ENCODE results near the gene RNF220.
"Not testable (repeated sequence)": the region's sequence is repeated elsewhere in the genome, so short reads cannot be mapped to it uniquely, and the experiment has no call there.

RNF220 gene

DNA sequence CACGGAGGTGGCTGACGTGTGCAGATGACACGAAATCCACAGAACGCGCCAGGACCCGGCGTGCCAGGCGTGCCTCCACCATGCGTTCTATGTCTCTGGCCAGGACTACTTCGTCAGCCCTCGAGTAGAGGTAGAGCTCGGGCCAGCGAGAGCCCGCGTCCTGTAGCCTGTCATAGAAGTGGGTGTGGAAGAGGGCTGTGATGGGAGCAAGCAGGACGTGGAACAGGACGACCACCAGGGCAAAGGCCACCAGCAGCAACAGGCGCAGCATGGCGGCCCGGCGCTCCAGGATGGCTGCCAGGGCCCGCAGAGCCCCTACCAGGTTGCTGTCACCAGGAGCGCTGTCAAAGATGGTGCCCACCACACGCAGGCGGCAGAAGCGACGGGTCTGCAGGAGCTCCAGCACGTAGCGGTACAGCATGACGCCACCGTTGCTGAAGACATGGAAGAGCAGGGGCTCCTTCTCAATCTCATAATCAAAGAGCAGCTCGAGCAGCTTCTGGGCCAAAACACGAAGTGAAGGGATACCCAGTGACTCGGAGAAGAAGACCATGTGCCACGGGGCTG is 249.6 kb downstream of the RNF220 start:
- Histone ChIP-seq H3K9me3 (ENCODE audit: control insufficient read depth, insufficient read depth, low read length) (no peaks in the 10 kb centered on the region), H3K9ac (ENCODE audit: low read depth, low read length) (no peak overlapping the region), H3K4me3 (ENCODE audit: low read depth, low read length) (no peak overlapping the region), H3K27me3 (ENCODE audit: control insufficient read depth, insufficient read depth, low read length) (no peaks in the 10 kb centered on the region), H3K4me1 (ENCODE audit: control insufficient read depth, insufficient read depth, low read length) (no peaks in the 10 kb centered on the region), H3K36me3 (ENCODE audit: control insufficient read depth, insufficient read depth, low read length) (peaks cover 14% of the 10 kb centered on the region)

- Histone ChIP-seq H3K9me3 (ENCODE audit: control insufficient read depth, insufficient read depth, low read length) (no peaks in the 10 kb centered on the region), H3K9ac (ENCODE audit: low read depth, low read length) (no peak overlapping the region), H3K4me1 (ENCODE audit: control insufficient read depth, insufficient read depth, low read length) (no peaks in the 10 kb centered on the region), H3K36me3 (ENCODE audit: control insufficient read depth, insufficient read depth, low read length) (peaks cover 8% of the 10 kb centered on the region), H3K27me3 (ENCODE audit: control insufficient read depth, insufficient read depth, low read length) (no peaks in the 10 kb centered on the region), H3K4me3 (ENCODE audit: low read depth, low read length) (no peak overlapping the region)
These were observed 250.6 kb downstream of the RNF220 start for GRCh38 chr1:44655609-44656008.

DNA sequence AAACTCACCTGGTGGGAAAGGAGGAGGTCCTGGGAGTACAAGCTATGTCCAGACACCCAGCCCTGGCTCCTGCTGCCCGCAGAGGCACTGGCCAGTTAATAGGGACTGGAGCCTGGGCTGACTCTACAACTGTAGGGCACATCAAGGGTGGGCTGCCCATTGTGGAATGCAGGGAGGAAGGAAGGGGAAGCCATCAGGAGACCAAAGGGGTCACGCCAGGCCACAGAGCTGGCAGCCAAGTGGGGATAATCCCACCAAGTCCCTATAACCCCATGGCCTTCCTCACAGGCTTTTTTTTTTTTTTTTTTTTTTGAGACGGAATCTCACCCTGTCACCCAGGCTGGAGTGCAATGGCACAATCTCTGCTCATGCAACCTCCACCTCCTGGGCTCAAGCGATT is 254.5 kb downstream of the RNF220 start:
- H3K9ac ChIP-seq (ENCODE audit: low read depth, low read length), result no peak overlapping the region
- H3K4me1 ChIP-seq (ENCODE audit: control insufficient read depth, insufficient read depth, low read length), result no peaks in the 10 kb centered on the region
- peaks cover 2% of the 10 kb centered on the region for H3K36me3 ChIP-seq (ENCODE audit: control insufficient read depth, insufficient read depth, low read length)
- H3K9me3 ChIP-seq (ENCODE audit: control insufficient read depth, insufficient read depth, low read length), result no peaks in the 10 kb centered on the region
- H3K27me3 ChIP-seq (ENCODE audit: control insufficient read depth, insufficient read depth, low read length), result no peaks in the 10 kb centered on the region
- H3K4me3 ChIP-seq (ENCODE audit: low read depth, low read length), result no peak overlapping the region

DNA sequence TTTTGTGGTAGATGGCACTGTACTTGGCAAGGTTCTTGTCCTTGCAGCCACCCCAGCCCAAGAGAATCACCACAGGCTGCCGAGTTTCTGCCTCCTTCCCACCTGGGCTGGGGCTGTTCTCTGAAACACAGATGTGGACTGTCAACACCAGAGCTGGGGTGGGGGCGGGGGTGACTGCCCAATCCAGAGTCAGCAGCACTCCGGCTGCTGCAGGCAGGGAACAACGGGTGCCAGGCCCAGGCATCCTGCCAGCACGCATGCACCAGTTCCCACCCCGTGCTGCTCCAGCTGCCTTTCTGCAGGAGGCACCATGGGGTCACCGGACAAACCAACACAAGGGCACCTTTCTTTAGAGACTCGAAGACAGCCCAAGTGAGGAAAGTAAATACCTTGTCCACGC is 255.1 kb downstream of the RNF220 start:
- Histone ChIP-seq H3K9me3 (ENCODE audit: control insufficient read depth, insufficient read depth, low read length) (no peaks in the 10 kb centered on the region), H3K36me3 (ENCODE audit: control insufficient read depth, insufficient read depth, low read length) (no peaks in the 10 kb centered on the region), H3K4me1 (ENCODE audit: control insufficient read depth, insufficient read depth, low read length) (no peaks in the 10 kb centered on the region), H3K27me3 (ENCODE audit: control insufficient read depth, insufficient read depth, low read length) (no peaks in the 10 kb centered on the region), H3K9ac (ENCODE audit: low read depth, low read length) (no peak overlapping the region), H3K4me3 (ENCODE audit: low read depth, low read length) (no peak overlapping the region)

DNA sequence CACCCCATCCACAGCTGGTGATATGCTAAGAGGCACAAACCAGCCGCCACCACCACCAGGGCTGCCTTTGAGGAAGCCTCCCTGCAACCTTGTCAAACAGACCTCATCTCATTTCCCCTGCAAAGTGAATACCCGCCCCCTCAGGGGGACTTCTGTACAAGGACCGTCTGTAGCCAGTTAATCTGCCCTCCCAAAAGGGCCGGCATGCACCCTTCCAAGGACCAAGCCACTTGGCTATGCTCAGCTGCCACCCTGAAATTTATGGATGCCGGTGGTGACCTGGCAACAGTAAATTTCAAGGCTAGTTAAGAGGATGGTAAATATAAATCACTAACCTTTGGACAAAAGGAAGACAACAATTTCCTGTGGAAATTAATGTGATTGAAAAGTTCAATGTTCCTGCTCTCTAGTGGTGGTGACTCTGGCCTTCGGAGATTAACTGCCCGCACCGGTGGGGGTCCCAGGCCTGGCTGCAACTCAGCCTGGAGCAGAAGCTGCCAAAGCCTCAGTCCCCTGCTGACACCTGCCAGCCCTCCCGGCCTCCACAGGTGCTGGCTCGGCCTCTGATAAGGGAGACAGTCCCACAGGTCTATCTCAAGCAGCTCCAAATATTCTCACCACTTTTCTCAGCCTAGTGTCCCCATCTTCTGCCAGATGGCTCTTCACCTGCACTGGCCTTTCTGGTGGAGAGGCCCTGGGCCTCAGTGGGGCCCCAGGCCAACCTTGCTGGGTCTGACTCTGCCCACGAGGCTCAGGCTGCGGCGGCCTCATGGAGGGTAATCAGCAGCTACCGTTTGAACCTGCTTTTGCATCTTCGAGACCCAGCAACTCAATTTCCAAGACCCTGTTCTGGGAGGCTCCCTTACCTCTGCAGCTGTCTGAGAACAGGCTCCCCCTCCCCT is 257.0 kb downstream of the RNF220 start:
- Histone ChIP-seq H3K27me3 (ENCODE audit: control insufficient read depth, insufficient read depth, low read length) (no peaks in the 10 kb centered on the region), H3K9me3 (ENCODE audit: control insufficient read depth, insufficient read depth, low read length) (no peaks in the 10 kb centered on the region), H3K4me3 (ENCODE audit: low read depth, low read length) (no peak overlapping the region), H3K36me3 (ENCODE audit: control insufficient read depth, insufficient read depth, low read length) (no peaks in the 10 kb centered on the region), H3K4me1 (ENCODE audit: control insufficient read depth, insufficient read depth, low read length) (no peaks in the 10 kb centered on the region), H3K9ac (ENCODE audit: low read depth, low read length) (no peak overlapping the region)

GRCh38 chr1:44662683-44663030 is 257.6 kb downstream of the RNF220 start:
- H3K9me3 ChIP-seq (ENCODE audit: control insufficient read depth, insufficient read depth, low read length), result no peaks in the 10 kb centered on the region

GRCh38 chr1:44663417-44663816 is 258.4 kb downstream of the RNF220 start:
- Histone ChIP-seq H3K4me3 (ENCODE audit: low read depth, low read length) (no peak overlapping the region), H3K36me3 (ENCODE audit: control insufficient read depth, insufficient read depth, low read length) (no peaks in the 10 kb centered on the region), H3K4me1 (ENCODE audit: control insufficient read depth, insufficient read depth, low read length) (no peaks in the 10 kb centered on the region), H3K9me3 (ENCODE audit: control insufficient read depth, insufficient read depth, low read length) (no peaks in the 10 kb centered on the region), H3K9ac (ENCODE audit: low read depth, low read length) (no peak overlapping the region), H3K27me3 (ENCODE audit: control insufficient read depth, insufficient read depth, low read length) (no peaks in the 10 kb centered on the region)

More at GRCh38 chr1:44662683-44663030, 257.6 kb downstream of the RNF220 start:
- Histone ChIP-seq H3K27me3 (ENCODE audit: control insufficient read depth, insufficient read depth, low read length) (no peaks in the 10 kb centered on the region), H3K9ac (ENCODE audit: low read depth, low read length) (no peak overlapping the region), H3K4me1 (ENCODE audit: control insufficient read depth, insufficient read depth, low read length) (no peaks in the 10 kb centered on the region), H3K36me3 (ENCODE audit: control insufficient read depth, insufficient read depth, low read length) (no peaks in the 10 kb centered on the region), H3K4me3 (ENCODE audit: low read depth, low read length) (no peak overlapping the region)

DNA sequence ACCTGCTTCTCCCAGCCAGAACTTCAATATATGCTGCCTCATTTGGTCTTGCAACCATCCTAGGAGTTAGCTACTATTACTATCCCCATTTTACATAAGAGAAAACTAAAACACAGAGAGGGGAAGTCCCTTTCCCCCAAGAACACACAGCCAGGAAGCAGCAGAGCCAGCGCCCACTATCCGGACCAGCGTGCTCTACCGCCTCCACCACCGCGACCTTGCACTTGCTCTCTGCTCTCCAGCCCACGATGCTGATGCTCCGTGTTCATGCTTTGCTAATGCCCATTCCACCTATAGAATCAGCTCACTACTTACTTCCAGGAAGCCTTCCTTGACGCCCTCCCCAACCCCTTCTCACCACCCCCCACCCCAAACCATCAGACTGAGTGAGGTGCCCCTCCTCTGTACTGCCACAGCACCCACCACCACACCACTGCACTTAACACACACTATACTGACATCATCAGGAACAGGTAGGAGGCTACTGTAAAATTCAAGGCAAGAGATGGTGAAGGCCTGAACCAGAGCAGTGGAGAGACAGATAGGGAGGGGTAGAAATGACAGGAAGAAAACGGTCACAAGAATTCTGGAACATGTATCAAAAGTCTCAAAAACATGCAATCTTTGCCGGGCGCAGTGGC is 259.8 kb downstream of the RNF220 start:
- H3K4me3 ChIP-seq (ENCODE audit: low read depth, low read length), result no peak overlapping the region
- H3K9ac ChIP-seq (ENCODE audit: low read depth, low read length), result no peak overlapping the region
- H3K9me3 ChIP-seq (ENCODE audit: control insufficient read depth, insufficient read depth, low read length), result no peaks in the 10 kb centered on the region
- no peaks in the 10 kb centered on the region for H3K36me3 ChIP-seq (ENCODE audit: control insufficient read depth, insufficient read depth, low read length)
- H3K27me3 ChIP-seq (ENCODE audit: control insufficient read depth, insufficient read depth, low read length), result no peaks in the 10 kb centered on the region
- H3K4me1 ChIP-seq (ENCODE audit: control insufficient read depth, insufficient read depth, low read length), result no peaks in the 10 kb centered on the region

DNA sequence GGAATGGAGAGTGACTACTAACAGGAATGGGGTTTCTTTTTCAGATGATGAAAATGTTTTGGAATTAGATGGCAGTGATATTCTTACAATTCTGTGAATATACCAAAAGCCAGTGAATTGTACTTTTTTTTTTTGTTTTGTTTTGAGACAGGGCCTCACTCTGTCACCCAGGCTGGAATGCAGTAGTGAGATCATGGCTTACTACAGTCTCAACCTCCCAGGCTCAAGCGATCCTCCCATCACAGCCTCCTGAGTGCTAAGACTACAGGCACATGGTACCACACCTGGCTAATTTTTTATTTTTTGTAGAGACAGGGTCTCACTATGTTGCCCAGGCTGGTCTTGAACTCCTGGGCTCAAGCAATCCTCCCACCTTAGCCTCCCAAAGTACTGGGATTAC is 261.7 kb downstream of the RNF220 start:
- H3K36me3 ChIP-seq (ENCODE audit: control insufficient read depth, insufficient read depth, low read length); H3K9ac ChIP-seq (ENCODE audit: low read depth, low read length); H3K4me1 ChIP-seq (ENCODE audit: control insufficient read depth, insufficient read depth, low read length); H3K4me3 ChIP-seq (ENCODE audit: low read depth, low read length); H3K9me3 ChIP-seq (ENCODE audit: control insufficient read depth, insufficient read depth, low read length); H3K27me3 ChIP-seq (ENCODE audit: control insufficient read depth, insufficient read depth, low read length): not testable (repeated sequence)

- peaks cover 4% of the 10 kb centered on the region for H3K27me3 ChIP-seq (ENCODE audit: control insufficient read depth, insufficient read depth, low read length)
- H3K9me3 ChIP-seq (ENCODE audit: control insufficient read depth, insufficient read depth, low read length), result no peaks in the 10 kb centered on the region
- H3K4me3 ChIP-seq (ENCODE audit: low read depth, low read length), result no peak overlapping the region
- H3K9ac ChIP-seq (ENCODE audit: low read depth, low read length), result no peak overlapping the region
- H3K4me1 ChIP-seq (ENCODE audit: control insufficient read depth, insufficient read depth, low read length), result peaks cover 6% of the 10 kb centered on the region
- H3K36me3 ChIP-seq (ENCODE audit: control insufficient read depth, insufficient read depth, low read length), result no peaks in the 10 kb centered on the region
These were observed 265.9 kb downstream of the RNF220 start for GRCh38 chr1:44670751-44671640.

- no peaks in the 10 kb centered on the region for H3K36me3 ChIP-seq (ENCODE audit: control insufficient read depth, insufficient read depth, low read length)
- H3K9ac ChIP-seq (ENCODE audit: low read depth, low read length), result no peak overlapping the region
- H3K4me1 ChIP-seq (ENCODE audit: control insufficient read depth, insufficient read depth, low read length), result peaks cover 13% of the 10 kb centered on the region
- H3K9me3 ChIP-seq (ENCODE audit: control insufficient read depth, insufficient read depth, low read length), result no peaks in the 10 kb centered on the region
- H3K27me3 ChIP-seq (ENCODE audit: control insufficient read depth, insufficient read depth, low read length), result peaks cover 4% of the 10 kb centered on the region
- no peak overlapping the region for H3K4me3 ChIP-seq (ENCODE audit: low read depth, low read length)
These were observed 267.4 kb downstream of the RNF220 start for GRCh38 chr1:44672254-44672955.

Data from iPS-15b (cell line).